DMS114 treated with DMSO at 0.1 percent for 48 hours (cell line): Measurements from ENCODE around the gene CPNE7.
"Not testable (repeated sequence)": the region's sequence is repeated elsewhere in the genome, so short reads cannot be mapped to it uniquely, and the experiment has no call there.

ENCODE experiments used
- DNase-seq: peaks from one replicate; lab custom pipeline; 2025; ENCODE audit not compliant: unreplicated experiment; lab: John Stamatoyannopoulos, UW

CPNE7 gene

GRCh38 chr16:89621136-89621697, 45.7 kb downstream of the CPNE7 start:
- DNase-seq, result no peak

GRCh38 chr16:89621698-89622409, 46.3 kb downstream of the CPNE7 start:
- no peak for DNase-seq

GRCh38 chr16:89623511-89624261, 48.1 kb downstream of the CPNE7 start:
- DNase-seq, result no peak

DNA sequence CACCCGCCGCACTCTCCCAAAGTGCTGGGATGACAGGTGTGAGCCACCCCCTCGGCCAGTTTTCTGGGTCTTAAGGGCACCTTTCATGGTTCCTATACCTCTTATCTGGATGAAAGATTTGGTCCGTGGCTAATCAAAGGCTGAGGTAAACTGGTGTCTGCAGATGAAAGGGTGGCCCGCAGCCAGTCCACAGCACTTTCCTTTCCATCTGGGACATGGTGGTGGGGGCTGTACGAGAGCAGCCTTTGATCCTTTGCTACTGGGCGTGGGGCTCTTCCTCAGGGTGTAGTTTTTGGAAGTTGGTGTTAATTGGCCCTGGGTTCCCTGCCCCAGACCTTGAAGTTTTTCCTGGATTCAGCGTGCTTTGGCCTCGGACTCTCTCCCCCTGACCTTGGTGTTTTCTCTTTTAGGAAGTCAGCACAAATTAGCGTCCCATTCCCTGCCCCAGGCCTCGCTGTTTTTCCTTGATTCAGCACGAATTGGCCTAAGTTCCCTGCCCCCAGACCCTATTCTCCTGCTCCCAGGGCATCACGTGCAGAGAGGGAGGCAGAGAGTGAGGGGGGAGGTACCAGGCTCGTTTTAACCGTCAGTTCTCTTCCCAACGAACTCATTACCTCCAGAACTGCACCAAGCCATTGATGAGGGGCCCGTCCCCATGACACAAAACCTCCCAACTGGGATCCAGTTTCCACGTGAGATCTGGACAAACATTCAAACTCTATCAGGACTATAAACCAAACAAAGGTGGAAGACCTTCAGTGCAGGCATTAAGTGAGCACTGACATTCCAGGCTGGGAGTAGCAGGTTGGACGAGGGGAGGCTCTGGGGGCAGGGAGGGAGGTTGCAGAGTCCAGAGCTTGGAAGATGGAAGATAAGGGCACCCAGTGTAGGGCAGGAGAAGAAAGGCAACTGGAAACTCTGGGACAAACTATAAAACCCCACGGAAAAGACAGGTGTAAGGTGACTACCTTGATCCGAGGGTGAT, 49.5 kb downstream of the CPNE7 start:
- DNase-seq, result no peak

DNA sequence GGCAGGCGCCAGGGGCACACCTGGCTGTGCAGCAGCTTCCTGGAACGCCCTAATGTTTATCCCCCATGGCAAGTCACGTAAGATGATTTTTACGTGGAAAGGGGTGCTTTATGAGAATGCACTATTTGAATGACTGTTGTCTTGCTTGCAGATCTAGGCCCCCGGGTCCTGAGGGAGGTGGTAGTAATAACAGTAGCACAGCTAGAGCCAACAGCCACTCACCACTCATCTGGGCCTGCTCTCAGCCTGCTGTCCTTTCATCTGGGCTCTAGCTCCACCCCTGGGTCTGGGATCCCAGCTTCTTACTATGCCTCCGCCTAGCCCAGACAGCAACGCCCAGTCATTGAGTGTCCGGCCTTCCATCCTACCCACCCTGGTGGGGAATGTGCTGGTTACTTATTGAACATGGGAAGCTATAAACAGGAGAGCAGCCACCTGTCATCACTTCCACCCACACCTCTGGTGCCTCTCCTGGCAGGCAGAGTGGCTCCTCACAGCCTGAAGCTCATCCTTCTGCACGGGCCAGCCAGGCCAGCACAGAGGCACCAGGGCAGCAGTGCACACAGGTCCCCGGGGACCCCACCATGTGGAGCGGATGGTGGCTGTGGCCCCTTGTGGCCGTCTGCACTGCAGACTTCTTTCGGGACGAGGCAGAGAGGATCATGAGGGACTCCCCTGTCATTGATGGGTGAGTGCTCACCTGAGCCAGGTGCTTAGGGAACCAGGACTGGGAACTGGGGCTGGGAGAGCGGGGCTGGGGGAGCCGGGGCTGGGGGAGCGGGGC, 54.5 kb downstream of the CPNE7 start:
- no peak for DNase-seq

DNA sequence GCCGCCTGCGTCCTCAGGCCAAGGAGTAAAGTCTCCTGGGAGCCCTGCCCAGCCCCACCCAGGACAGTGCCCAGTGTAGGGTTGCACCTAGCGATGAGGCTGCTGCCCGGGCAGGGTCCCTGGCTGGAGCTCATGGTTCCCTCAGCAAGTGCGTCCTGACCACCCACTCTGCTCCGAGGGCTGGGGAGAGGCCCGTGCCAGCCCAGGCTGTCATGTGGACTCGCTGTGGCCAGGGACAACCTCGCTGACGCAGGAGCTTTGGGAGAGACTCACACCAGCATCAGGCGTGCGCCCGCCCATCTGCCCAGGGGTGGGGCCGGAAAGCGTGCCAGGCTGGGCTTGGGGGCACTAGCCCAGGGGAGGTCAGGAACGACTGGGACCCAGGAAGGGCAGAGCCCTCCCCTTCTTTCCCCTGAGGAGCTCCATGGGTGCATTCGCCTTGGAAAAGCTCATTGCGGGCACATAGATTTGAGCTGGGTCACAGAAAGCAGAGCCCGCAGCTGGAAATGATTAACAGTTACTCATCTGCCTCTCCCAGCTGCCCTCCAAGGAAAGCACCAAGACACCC, 57.6 kb downstream of the CPNE7 start:
- no peak for DNase-seq

DNA sequence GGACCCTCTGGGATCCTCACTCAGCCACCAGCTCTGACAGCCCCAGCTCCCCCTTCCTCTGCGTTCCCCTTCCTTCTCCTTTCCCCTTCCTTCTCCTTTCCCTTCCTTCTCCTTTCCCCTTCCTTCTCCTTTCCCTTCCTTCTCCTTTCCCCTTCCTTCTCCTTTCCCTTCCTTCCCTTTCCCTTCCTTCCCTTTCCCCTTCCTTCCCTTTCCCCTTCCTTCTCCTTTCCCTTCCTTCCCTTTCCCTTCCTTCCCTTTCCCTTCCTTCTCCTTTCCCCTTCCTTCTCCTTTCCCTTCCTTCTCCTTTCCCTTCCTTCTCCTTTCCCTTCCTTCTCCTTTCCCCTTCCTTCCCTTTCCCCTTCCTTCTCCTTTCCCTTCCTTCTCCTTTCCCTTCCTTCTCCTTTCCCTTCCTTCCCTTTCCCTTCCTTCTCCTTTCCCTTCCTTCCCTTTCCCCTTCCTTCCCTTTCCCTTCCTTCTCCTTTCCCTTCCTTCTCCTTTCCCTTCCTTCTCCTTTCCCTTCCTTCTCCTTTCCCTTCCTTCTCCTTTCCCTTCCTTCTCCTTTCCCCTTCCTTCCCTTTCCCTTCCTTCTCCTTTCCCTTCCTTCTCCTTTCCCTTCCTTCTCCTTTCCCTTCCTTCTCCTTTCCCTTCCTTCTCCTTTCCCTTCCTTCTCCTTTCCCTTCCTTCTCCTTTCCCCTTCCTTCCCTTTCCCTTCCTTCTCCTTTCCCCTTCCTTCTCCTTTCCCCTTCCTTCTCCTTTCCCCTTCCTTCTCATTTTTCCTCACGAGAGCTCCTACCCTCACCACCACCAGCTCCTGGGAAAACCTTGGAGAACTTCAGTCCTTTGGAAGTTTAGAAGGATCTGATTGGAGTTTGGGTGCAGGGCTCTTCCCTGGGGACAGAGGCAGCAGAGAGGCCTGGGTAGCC, 59.2 kb downstream of the CPNE7 start:
- DNase-seq, result not testable (repeated sequence)

DNA sequence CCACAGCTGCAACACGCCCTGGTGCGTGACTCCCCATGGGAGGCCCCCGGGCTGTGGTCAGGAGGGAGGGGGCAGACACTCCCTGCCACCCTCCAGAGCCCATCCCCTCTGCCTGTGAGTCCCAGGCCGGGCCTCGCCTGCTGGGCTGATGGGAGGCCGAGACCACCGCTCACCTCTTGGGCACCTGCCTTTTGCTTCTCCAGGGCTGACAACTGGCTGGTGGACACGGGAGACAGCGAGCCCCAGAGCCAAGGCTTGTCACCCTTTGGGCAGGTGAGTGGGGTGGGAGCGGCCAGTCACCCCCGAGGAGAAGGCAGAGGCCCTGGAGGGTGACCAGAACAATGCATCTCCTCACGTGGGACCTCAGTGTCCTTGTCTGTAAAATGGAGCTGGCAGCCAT, 61.1 kb downstream of the CPNE7 start:
- no peak for DNase-seq

DNA sequence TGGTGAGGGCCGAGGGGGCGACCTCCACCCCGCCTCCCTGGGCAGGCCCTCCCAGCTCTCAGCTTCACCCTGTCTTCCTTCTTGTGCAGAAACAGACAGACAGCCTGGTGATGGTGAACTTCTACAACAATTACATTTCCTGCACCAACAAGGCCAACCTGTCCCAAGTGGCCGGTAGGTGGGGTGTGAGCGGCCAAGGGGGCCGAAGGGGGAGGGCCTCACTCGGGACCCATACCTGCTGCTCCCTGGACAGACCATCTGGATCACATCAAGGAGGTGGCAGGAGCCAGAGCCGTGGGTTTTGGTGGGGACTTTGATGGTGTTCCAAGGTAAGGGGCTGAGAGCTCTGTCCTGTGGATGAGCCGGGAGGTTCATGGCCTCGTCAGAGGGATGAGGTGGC, 61.8 kb downstream of the CPNE7 start:
- no peak for DNase-seq

- no peak for DNase-seq
Observed at GRCh38 chr16:89638455-89638854, 62.9 kb downstream of the CPNE7 start.

- DNase-seq, result no peak
Observed at GRCh38 chr16:89639385-89639784, 63.8 kb downstream of the CPNE7 start.

DNA sequence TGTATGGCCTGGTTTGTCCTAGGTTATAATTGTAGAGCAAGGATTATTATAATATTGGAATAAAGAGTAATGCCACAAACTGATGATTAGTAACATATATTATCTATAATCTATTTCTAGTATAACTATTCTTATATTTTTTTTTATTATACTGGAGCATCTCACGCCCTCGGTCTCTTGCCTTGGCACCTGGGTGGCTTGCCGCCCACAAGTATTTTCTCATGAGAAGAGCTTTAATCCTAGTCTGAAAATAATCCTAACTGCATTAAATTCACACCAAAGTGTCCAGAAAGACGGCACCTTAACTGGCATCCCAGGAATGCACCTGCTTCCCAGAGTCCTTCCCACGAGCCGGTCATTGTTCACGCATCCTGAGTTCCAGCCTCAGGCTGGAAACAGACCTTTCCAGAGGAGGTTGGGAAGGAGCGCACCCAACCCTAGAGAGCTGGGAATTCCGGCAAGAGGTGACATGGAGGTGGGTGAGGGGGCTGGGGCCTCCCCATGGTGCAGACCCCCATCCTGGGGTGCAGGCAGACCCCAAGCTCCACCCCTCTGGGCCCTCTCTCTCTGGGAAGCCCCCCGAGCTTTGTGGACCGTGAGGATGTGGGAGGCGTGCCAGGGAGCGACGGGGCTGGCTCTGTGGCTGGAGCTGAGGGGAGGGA, 66.0 kb downstream of the CPNE7 start:
- DNase-seq, result no peak

- no peak for DNase-seq
Observed at GRCh38 chr16:89642574-89642973, 67.0 kb downstream of the CPNE7 start.

GRCh38 chr16:89643769-89644300, 68.3 kb downstream of the CPNE7 start:
- no peak for DNase-seq

- no peak for DNase-seq
Observed at GRCh38 chr16:89645122-89645521, 69.6 kb downstream of the CPNE7 start.

GRCh38 chr16:89646270-89646669, 70.7 kb downstream of the CPNE7 start:
- no peak for DNase-seq
